Measurements from ENCODE around the gene PHC1. TPM values are rescaled to one million over a fixed set of nuclear protein-coding genes. Genes with fewer than 3 reads are reported as not detected.
"Not testable (repeated sequence)": the region's sequence is repeated elsewhere in the genome, so short reads cannot be mapped to it uniquely, and the experiment has no call there.

The PHC1 gene
- total and polyA plus RNA-seq, 7 donors = 2.1 to 46.8 (median 31.0) TPM

DNA sequence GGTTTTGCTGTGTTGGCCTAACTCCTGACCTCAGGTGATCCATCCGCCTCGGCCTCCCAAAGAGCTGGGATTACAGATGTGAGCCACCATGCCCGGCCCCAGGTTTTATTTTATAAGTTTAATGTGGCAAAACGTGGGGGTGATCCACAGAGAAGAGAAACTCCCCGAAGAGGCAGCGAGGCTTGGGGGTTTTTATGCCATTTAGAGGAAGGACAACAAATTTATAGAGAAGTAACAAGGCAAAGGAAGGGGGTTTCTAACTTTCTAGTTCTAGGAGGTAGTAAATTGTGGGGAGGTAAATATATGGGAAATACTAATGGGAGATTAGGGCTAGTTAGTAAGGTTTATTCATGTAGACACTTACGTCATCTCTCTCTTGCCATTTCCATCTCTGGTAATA is 17.2 kb upstream of the PHC1 start:
- WGBS, 2 donors = 87 to 91% methylated on average over 7 of the region's 7 CpGs
- Histone ChIP-seq H3K4me1 (no peaks in the 10 kb centered on the region), H3K27me3 (no peaks in the 10 kb centered on the region), H3K36me3 (no peaks in the 10 kb centered on the region), H3K9me3 (no peaks in the 10 kb centered on the region), H3K27ac (no peak overlapping the region), H3K4me3 (no peak overlapping the region)
- TF ChIP-seq POLR2AphosphoS5 (IDR thresholded peaks at IDR 0.05) = no peak
- TF ChIP-seq POLR2A (IDR thresholded peaks at IDR 0.05) = no peak
- TF ChIP-seq EP300 (IDR thresholded peaks at IDR 0.05) = no peak
- TF ChIP-seq, protein P1, sequence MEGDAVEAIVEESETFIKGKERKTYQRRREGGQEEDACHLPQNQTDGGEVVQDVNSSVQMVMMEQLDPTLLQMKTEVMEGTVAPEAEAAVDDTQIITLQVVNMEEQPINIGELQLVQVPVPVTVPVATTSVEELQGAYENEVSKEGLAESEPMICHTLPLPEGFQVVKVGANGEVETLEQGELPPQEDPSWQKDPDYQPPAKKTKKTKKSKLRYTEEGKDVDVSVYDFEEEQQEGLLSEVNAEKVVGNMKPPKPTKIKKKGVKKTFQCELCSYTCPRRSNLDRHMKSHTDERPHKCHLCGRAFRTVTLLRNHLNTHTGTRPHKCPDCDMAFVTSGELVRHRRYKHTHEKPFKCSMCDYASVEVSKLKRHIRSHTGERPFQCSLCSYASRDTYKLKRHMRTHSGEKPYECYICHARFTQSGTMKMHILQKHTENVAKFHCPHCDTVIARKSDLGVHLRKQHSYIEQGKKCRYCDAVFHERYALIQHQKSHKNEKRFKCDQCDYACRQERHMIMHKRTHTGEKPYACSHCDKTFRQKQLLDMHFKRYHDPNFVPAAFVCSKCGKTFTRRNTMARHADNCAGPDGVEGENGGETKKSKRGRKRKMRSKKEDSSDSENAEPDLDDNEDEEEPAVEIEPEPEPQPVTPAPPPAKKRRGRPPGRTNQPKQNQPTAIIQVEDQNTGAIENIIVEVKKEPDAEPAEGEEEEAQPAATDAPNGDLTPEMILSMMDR (IDR thresholded peaks at IDR 0.05) = no peak
- intact Hi-C loops (cut with DNase I) = loop anchor here (10.0 kb wide), 1 partner anchor 352 kb away; the partner anchor contains the start of gene CLEC4E
- no peak for DNase-seq

- Histone ChIP-seq H3K4me3 (no peak overlapping the region), H3K27ac (no peak overlapping the region), H3K9me3 (no peaks in the 10 kb centered on the region), H3K27me3 (no peaks in the 10 kb centered on the region), H3K4me1 (no peaks in the 10 kb centered on the region), H3K36me3 (no peaks in the 10 kb centered on the region)
- intact Hi-C loops (cut with DNase I) = loop anchor here (10.0 kb wide), 1 partner anchor 355 kb away; the partner anchor contains the start of gene CLEC4E
- DNase-seq = no peak
- TF ChIP-seq, protein P1 (IDR thresholded peaks at IDR 0.05) = no peak
- 79% methylated on average over 6 of the region's 6 CpGs for WGBS, 2 donors
Measured at GRCh38 chr12:8899830-8900229, 14.5 kb upstream of the PHC1 start.

DNA sequence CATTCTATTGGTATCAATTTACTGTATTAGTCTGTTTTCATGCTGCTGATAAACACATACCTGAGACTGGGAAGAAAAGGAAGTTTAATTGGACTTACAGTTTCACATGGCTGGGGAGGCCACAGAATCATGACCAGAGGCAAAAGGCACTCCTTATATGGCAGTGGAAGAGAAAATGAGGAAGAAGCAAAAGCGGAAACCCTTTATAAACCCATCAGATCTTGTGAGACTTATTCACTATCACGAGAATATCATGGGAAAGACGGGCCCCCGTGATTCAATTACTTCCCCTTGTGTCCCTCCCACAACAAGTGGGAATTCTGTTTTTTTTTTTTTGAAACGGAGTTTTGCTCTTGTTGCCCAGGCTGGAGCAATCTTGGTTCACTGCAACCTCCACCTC is 11.6 kb upstream of the PHC1 start:
- intact Hi-C loops (cut with DNase I); DNase-seq; H3K36me3 ChIP-seq; H3K4me3 ChIP-seq; H3K9me3 ChIP-seq; H3K27me3 ChIP-seq; H3K27ac ChIP-seq: not testable (repeated sequence)
- H3K4me1 ChIP-seq = peaks cover 0 to 17% (median 5%) of the 10 kb centered on the region in 4 donors
- 60 to 81% methylated on average over 5 of the region's 5 CpGs for WGBS, 2 donors

DNA sequence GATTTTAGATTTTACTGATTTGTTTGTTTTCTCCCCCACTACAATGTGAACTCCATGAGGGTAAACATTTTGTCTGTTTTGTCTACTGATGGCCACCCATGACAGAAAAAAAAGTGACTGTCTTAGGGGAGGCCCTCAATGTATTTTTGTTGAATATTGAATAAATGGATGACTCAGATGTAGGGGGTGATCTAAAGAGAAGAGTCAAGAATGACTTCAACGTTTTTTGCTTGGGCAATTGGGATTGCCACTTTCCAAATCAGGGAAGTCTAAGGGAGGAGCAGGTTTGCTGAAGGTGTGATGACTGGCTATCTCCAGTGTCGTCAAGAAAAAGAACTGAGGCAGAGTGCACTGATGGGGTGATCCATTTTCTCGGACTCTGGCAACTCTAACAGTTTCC is 10.7 kb upstream of the PHC1 start:
- H3K4me1 ChIP-seq = peaks cover 0 to 18% (median 5%) of the 10 kb centered on the region in 4 donors
- no peaks in the 10 kb centered on the region for H3K36me3 ChIP-seq
- no peak overlapping the region for H3K4me3 ChIP-seq
- no peaks in the 10 kb centered on the region for H3K27me3 ChIP-seq
- intact Hi-C loops (cut with DNase I) = no loop called here
- H3K9me3 ChIP-seq = no peaks in the 10 kb centered on the region
- DNase-seq = no peak
- TF ChIP-seq EP300 (IDR thresholded peaks at IDR 0.05) = no peak
- H3K27ac ChIP-seq = no peak overlapping the region
- WGBS, 2 donors = 82% methylated on average over 3 of the region's 3 CpGs

DNA sequence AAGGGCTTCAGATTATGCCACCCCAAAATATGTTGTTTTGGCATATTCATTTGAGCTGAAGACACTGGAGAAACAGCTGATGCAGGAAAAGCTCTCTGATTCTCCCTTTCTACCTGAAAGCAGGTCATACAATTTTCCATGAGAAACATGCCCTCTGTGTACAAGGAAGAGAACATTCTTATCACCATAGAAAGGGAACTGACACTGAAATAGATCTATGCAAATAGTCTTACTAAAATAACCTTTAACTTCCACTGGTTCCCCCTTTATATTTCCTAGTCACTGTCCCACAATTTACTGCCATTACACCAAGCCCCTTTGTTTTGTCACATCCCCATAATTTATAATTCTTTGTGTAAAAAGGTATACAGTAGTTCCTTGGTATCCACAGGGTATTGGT is 9.6 kb upstream of the PHC1 start:
- TF ChIP-seq POLR2A (IDR thresholded peaks at IDR 0.05) (no peak), POLR2AphosphoS5 (IDR thresholded peaks at IDR 0.05) (no peak), EP300 (IDR thresholded peaks at IDR 0.05) (no peak)
- TF ChIP-seq, protein P1 (IDR thresholded peaks at IDR 0.05) = no peak
- H3K27ac ChIP-seq = no peak overlapping the region
- no peak for DNase-seq
- no peaks in the 10 kb centered on the region for H3K36me3 ChIP-seq
- no peaks in the 10 kb centered on the region for H3K27me3 ChIP-seq
- H3K4me1 ChIP-seq = peaks cover 0 to 18% (median 5%) of the 10 kb centered on the region in 4 donors
- intact Hi-C loops (cut with DNase I) = no loop called here
- no peak overlapping the region for H3K4me3 ChIP-seq
- H3K9me3 ChIP-seq = no peaks in the 10 kb centered on the region

DNA sequence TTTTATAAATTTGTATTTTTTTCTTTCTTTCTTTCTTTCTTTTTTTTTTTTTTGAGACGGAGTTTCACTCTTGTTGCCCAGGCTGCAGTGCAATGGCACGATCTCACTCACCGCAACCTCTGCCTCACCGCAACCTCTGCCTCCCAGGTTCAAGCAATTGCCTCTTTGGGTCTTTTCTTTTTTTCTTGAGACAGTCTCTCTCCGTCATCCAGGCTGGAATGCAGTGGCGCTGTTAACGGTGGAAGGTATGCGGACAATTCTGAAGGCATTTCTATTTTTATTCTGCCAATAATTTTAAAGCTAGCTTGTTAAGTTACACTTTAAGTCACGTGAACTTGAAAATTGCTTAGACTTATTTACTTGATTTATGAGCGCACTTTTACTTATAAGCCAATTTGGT is 8.8 kb upstream of the PHC1 start:
- Histone ChIP-seq H3K27me3 (no peaks in the 10 kb centered on the region), H3K36me3 (no peaks in the 10 kb centered on the region), H3K27ac (peak overlapping the region in 2 of 4 donors; percentile 31 to 40), H3K4me3 (peak overlapping the region in 1 of 4 donors; percentile 8), H3K4me1 (peaks cover 0 to 18% (median 5%) of the 10 kb centered on the region in 4 donors), H3K9me3 (no peaks in the 10 kb centered on the region)
- WGBS, 2 donors = 84% methylated on average over 10 of the region's 10 CpGs
- TF ChIP-seq EP300 (IDR thresholded peaks at IDR 0.05) (no peak), POLR2AphosphoS5 (IDR thresholded peaks at IDR 0.05) (no peak), POLR2A (IDR thresholded peaks at IDR 0.05) (no peak)
- TF ChIP-seq, protein P1 (IDR thresholded peaks at IDR 0.05) = no peak
- intact Hi-C loops (cut with DNase I) = no loop called here
- DNase-seq = no peak

All from sigmoid colon (tissue), 7 donors.